ENCODE results near the gene RRP1B. TPM values are rescaled to one million over a fixed set of nuclear protein-coding genes. Genes with fewer than 3 reads are reported as not detected.

RRP1B gene
- total RNA-seq, 1 experiment from 2014 or later, result 26.3 TPM

DNA sequence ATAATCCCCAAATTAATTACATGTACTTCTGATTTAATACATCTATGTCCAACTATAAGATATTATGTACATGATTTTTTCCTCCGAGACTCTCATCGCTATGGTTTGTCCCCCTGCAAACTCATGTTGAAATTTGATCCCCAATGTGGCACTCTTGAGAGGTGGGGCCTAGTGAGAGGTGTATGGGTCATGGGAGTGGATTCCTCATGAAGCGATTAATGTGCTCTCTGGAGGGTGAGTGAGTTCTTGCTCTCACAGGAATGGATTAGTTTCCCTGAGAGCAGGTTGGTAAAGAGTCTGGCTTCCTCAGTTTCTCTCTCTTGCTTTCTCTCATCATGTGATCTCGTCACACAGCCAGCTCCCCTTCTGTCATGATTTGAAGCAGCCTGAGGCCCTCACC lies 16.2 kb upstream of the RRP1B start:
- ChIA-PET POLR2A (ENCODE audit: unreplicated experiment) (no interaction called here), CTCF (no interaction called here)
- BruUV-seq (replicated peaks), result no TSS peak
- no peaks in the 10 kb centered on the region for H3K27me3 ChIP-seq (ENCODE audit: insufficient read depth, low read depth)
- intact Hi-C loops (cut with micrococcal nuclease; ENCODE audit: unreplicated experiment), result loop anchor here (10.0 kb wide), 1 partner anchor 308 kb away; no protein-coding TSS in a partner anchor
- H2AFZ ChIP-seq, result no peak overlapping the region
- TF ChIP-seq, protein P1, sequence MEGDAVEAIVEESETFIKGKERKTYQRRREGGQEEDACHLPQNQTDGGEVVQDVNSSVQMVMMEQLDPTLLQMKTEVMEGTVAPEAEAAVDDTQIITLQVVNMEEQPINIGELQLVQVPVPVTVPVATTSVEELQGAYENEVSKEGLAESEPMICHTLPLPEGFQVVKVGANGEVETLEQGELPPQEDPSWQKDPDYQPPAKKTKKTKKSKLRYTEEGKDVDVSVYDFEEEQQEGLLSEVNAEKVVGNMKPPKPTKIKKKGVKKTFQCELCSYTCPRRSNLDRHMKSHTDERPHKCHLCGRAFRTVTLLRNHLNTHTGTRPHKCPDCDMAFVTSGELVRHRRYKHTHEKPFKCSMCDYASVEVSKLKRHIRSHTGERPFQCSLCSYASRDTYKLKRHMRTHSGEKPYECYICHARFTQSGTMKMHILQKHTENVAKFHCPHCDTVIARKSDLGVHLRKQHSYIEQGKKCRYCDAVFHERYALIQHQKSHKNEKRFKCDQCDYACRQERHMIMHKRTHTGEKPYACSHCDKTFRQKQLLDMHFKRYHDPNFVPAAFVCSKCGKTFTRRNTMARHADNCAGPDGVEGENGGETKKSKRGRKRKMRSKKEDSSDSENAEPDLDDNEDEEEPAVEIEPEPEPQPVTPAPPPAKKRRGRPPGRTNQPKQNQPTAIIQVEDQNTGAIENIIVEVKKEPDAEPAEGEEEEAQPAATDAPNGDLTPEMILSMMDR (conservative IDR thresholded peaks at IDR 0.05), result no peak
- no peak for TF ChIP-seq EZH2 (IDR thresholded peaks at IDR 0.05; ENCODE audit: low read depth)
- H3K4me2 ChIP-seq, result no peak overlapping the region
- H3K9me3 ChIP-seq (ENCODE audit: insufficient read depth, low read depth), result no peaks in the 10 kb centered on the region
- peaks cover 38% of the 10 kb centered on the region for H3K4me1 ChIP-seq (replicated peaks; ENCODE audit: insufficient read depth)
- H3K79me2 ChIP-seq (ENCODE audit: low read depth), result no peaks in the 10 kb centered on the region
- H3K36me3 ChIP-seq (ENCODE audit: low read depth), result no peaks in the 10 kb centered on the region
- H3K27ac ChIP-seq, result no peak overlapping the region
- no peaks in the 10 kb centered on the region for H4K20me1 ChIP-seq (ENCODE audit: insufficient read depth)
- peaks cover 20% of the 10 kb centered on the region for H3F3A ChIP-seq (ENCODE audit: insufficient read depth, low read depth)
- no peak overlapping the region for H3K4me3 ChIP-seq
- no peak for DNase-seq
- H3K9me2 ChIP-seq (ENCODE audit: insufficient read depth), result no peaks in the 10 kb centered on the region

DNA sequence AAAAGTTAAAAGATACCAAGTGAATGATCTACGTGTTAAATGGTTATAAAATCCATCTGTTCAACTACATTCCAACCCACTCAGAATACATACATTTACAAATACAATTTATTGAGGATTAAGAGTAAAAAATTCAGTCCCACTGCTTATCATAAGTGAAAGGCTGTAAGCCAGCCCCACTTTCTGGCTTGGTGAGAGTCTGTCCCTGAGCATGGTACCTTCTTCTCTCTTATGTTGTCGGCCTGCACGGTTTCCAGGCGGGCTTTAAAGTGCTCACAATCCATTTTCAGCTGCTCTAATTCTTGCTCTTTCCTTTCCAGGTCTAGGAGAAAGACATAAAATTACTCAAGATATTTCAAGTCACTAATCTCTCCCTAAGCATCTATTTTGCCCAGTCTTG lies 15.3 kb upstream of the RRP1B start:
- Histone ChIP-seq H3K4me2 (no peak overlapping the region), H3K4me1 (replicated peaks; ENCODE audit: insufficient read depth) (peaks cover 36% of the 10 kb centered on the region), H3K79me2 (ENCODE audit: low read depth) (no peaks in the 10 kb centered on the region), H3K27ac (no peak overlapping the region), H3F3A (ENCODE audit: insufficient read depth, low read depth) (peaks cover 16% of the 10 kb centered on the region), H3K4me3 (no peak overlapping the region), H3K36me3 (ENCODE audit: low read depth) (no peaks in the 10 kb centered on the region), H2AFZ (no peak overlapping the region), H4K20me1 (ENCODE audit: insufficient read depth) (no peaks in the 10 kb centered on the region), H3K9me3 (ENCODE audit: insufficient read depth, low read depth) (no peaks in the 10 kb centered on the region), H3K9me2 (ENCODE audit: insufficient read depth) (no peaks in the 10 kb centered on the region), H3K27me3 (ENCODE audit: insufficient read depth, low read depth) (no peaks in the 10 kb centered on the region)
- BruUV-seq (replicated peaks), result no TSS peak
- no peak for DNase-seq
- intact Hi-C loops (cut with micrococcal nuclease; ENCODE audit: unreplicated experiment), result loop anchor here (10.0 kb wide), 1 partner anchor 309 kb away; no protein-coding TSS in a partner anchor
- TF ChIP-seq EZH2 (IDR thresholded peaks at IDR 0.05; ENCODE audit: low read depth), result no peak
- TF ChIP-seq, protein P1 (conservative IDR thresholded peaks at IDR 0.05), result no peak
- ChIA-PET CTCF (no interaction called here), POLR2A (ENCODE audit: unreplicated experiment) (no interaction called here)

DNA sequence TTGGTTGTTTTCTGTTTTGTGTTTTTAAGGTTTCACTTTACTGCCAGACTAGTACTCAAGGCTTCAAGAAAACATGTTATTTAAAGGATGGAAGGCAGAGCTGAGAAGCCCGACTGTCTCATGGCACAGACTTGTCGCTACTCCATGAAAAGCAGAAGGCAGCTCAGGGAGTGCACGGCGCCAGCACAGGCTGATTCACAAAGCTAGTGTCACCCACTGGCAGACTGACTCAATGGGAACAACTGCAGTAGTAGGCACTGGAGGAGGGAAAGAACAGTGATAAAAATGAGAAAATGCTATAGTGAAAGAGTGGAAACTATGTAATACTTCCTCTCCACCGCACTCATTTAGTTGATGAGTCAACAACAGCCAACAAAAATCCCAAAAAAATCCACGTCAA lies 14.8 kb upstream of the RRP1B start:
- Histone ChIP-seq H3K4me3 (no peak overlapping the region), H3K9me2 (ENCODE audit: insufficient read depth) (no peaks in the 10 kb centered on the region), H3K4me1 (replicated peaks; ENCODE audit: insufficient read depth) (peaks cover 31% of the 10 kb centered on the region), H3F3A (ENCODE audit: insufficient read depth, low read depth) (peaks cover 11% of the 10 kb centered on the region), H2AFZ (no peak overlapping the region), H3K4me2 (no peak overlapping the region), H3K9me3 (ENCODE audit: insufficient read depth, low read depth) (no peaks in the 10 kb centered on the region), H4K20me1 (ENCODE audit: insufficient read depth) (no peaks in the 10 kb centered on the region), H3K27me3 (ENCODE audit: insufficient read depth, low read depth) (no peaks in the 10 kb centered on the region), H3K79me2 (ENCODE audit: low read depth) (no peaks in the 10 kb centered on the region), H3K27ac (no peak overlapping the region), H3K36me3 (ENCODE audit: low read depth) (no peaks in the 10 kb centered on the region)
- POLR2A ChIA-PET (ENCODE audit: unreplicated experiment), result no interaction called here
- TF ChIP-seq EZH2 (IDR thresholded peaks at IDR 0.05; ENCODE audit: low read depth), result no peak
- TF ChIP-seq, protein P1 (conservative IDR thresholded peaks at IDR 0.05), result no peak
- intact Hi-C loops (cut with micrococcal nuclease; ENCODE audit: unreplicated experiment), result loop anchor here (10.0 kb wide), 1 partner anchor 310 kb away; no protein-coding TSS in a partner anchor
- no peak for DNase-seq
- CTCF ChIA-PET, result no interaction called here
- no TSS peak for BruUV-seq (replicated peaks)
